IMR-90 (cell line): Measurements from ENCODE around the gene RPP40. TPM values are rescaled to one million over a fixed set of nuclear protein-coding genes. Genes with fewer than 3 reads are reported as not detected.

Source experiments
- ATAC-seq: fragments of 200-7000 bp; cut with Tn5 transposase; 2 replicates; pipeline ENCODE4 v1.9.1; 2020; ENCODE audit warnings: low read depth, mild to moderate bottlenecking, moderate library complexity
- BruUV-seq: library from RNA; stranded (reverse); fragments of 400-500 nt; replicated peaks from 2 replicates; lab custom pipeline; 2021; lab: Mats Ljungman, UMichigan
- CTCF ChIA-PET: fragments of 300-600 bp; formaldehyde crosslinking; extraction: SDS; loops from one replicate; lab custom pipeline; 2021; ENCODE audit warnings: antibody characterized with exemption; lab: Yijun Ruan, JAX
- POLR2A ChIA-PET: fragments of 300-600 bp; sonication (Branson Sonifier 250); formaldehyde crosslinking; loops from one replicate; lab custom pipeline; 2022; ENCODE audit warnings: antibody characterized with exemption; ENCODE audit not compliant: unreplicated experiment; lab: Charles Lee
- DNase-seq: peaks from one replicate; pipeline ENCODE4 v3.0.0; 2013
- H2AFZ ChIP-seq: replicated peaks from 2 replicates; pipeline ENCODE3; 2013; ENCODE audit warnings: low read length, mild to moderate bottlenecking; ENCODE audit not compliant: poor library complexity
- H2AK5ac ChIP-seq: 2 replicates; pipeline ENCODE4 v1.6.1; 2013; ENCODE audit warnings: low read depth, low read length, inconsistent platforms
- H2AK9ac ChIP-seq: replicated peaks from 2 replicates; pipeline ENCODE3; 2013; ENCODE audit warnings: mild to moderate bottlenecking, low read depth, low read length, moderate library complexity; ENCODE audit not compliant: poor library complexity
- H2BK120ac ChIP-seq: 2 replicates; pipeline ENCODE4 v1.6.1; 2013; ENCODE audit warnings: low read depth, low read length, inconsistent platforms
- H2BK15ac ChIP-seq: 3 replicates; pipeline ENCODE4 v1.6.1; 2013; ENCODE audit warnings: low read depth, low read length, inconsistent platforms
- H2BK20ac ChIP-seq: 2 replicates; pipeline ENCODE4 v1.6.1; 2013; ENCODE audit warnings: low read depth, mild to moderate bottlenecking, inconsistent platforms, low read length, moderate library complexity
- H2BK5ac ChIP-seq: 2 replicates; pipeline ENCODE4 v1.6.1; 2013; ENCODE audit warnings: mild to moderate bottlenecking, low read depth, low read length, inconsistent platforms; ENCODE audit not compliant: poor library complexity, severe bottlenecking
- H3K14ac ChIP-seq: replicated peaks from 2 replicates; pipeline ENCODE4 v1.6.1; 2013; ENCODE audit warnings: low read depth, low read length, inconsistent platforms
- H3K18ac ChIP-seq: 2 replicates; pipeline ENCODE4 v1.6.1; 2013; ENCODE audit warnings: low read depth, low read length, control low read depth
- H3K23ac ChIP-seq: 2 replicates; pipeline ENCODE4 v1.6.1; 2013; ENCODE audit warnings: low read depth, low read length, inconsistent platforms
- H3K27ac ChIP-seq: 2 replicates; pipeline ENCODE4 v1.5.1; 2013; ENCODE audit warnings: mild to moderate bottlenecking, control low read depth, low read length; ENCODE audit not compliant: insufficient read depth
- H3K27me3 ChIP-seq: 2 replicates; pipeline ENCODE4 v1.6.1; 2013; ENCODE audit warnings: low read length; ENCODE audit not compliant: control insufficient read depth, insufficient read depth
- H3K36me3 ChIP-seq: 2 replicates; pipeline ENCODE4 v1.6.1; 2013; ENCODE audit warnings: low read length, mixed read lengths; ENCODE audit not compliant: control insufficient read depth, insufficient read depth
- H3K4ac ChIP-seq: 2 replicates; pipeline ENCODE4 v1.6.1; 2013; ENCODE audit warnings: low read depth, low read length, inconsistent platforms
- H3K4me1 ChIP-seq: 2 replicates; pipeline ENCODE4 v1.6.1; 2013; ENCODE audit warnings: low read length, mixed read lengths; ENCODE audit not compliant: control insufficient read depth, insufficient read depth
- H3K4me2 ChIP-seq: 2 replicates; pipeline ENCODE4 v1.6.1; 2013; ENCODE audit warnings: low read depth, mild to moderate bottlenecking, control low read depth, low read length, moderate library complexity
- H3K4me3 ChIP-seq: 2 replicates; pipeline ENCODE4 v1.5.1; 2013; ENCODE audit warnings: low read depth, mild to moderate bottlenecking, control low read depth, low read length, moderate library complexity; ENCODE audit not compliant: insufficient read depth
- H3K56ac ChIP-seq: 2 replicates; pipeline ENCODE4 v1.6.1; 2013; ENCODE audit warnings: low read length, inconsistent platforms; ENCODE audit not compliant: insufficient read depth; ENCODE audit errors: extremely low read depth
- H3K79me1 ChIP-seq, 2 experiments: 2 replicates each; pipeline ENCODE4 v1.6.1; 2013; ENCODE audit warnings: low read length in 2 of 2, inconsistent platforms in 1 of 2, low read depth in 1 of 2
- H3K9ac ChIP-seq: 2 replicates; pipeline ENCODE4 v1.6.1; 2013; ENCODE audit warnings: low read depth, low read length, control low read depth
- H3K9me1 ChIP-seq: 2 replicates; pipeline ENCODE4 v1.6.1; 2013; ENCODE audit warnings: low read length, inconsistent platforms; ENCODE audit not compliant: insufficient read depth
- H3K9me3 ChIP-seq: 2 replicates; pipeline ENCODE4 v1.6.1; 2013; ENCODE audit warnings: low read length; ENCODE audit not compliant: control insufficient read depth, insufficient read depth
- H4K20me1 ChIP-seq: 2 replicates; pipeline ENCODE4 v1.6.1; 2013; ENCODE audit warnings: low read length, inconsistent platforms; ENCODE audit not compliant: insufficient read depth
- H4K5ac ChIP-seq: 2 replicates; pipeline ENCODE4 v1.6.1; 2013; ENCODE audit warnings: mild to moderate bottlenecking, low read depth, low read length, control low read depth
- H4K8ac ChIP-seq, 2 experiments: 2 replicates each; pipeline ENCODE4 v1.6.1; 2013; ENCODE audit warnings: low read depth in 2 of 2, low read length in 2 of 2, control low read depth in 1 of 2, inconsistent platforms in 1 of 2
- H4K91ac ChIP-seq: 2 replicates; pipeline ENCODE4 v1.6.1; 2013; ENCODE audit warnings: low read depth, low read length, inconsistent platforms; ENCODE audit not compliant: insufficient read depth
- BHLHE40 ChIP-seq: fragments of 150-350 bp; IDR thresholded peaks from 2 replicates; pipeline ENCODE4 v1.6.1; 2016; ENCODE audit warnings: mild to moderate bottlenecking, low read depth, low read length
- CEBPB ChIP-seq: IDR thresholded peaks from 2 replicates; pipeline ENCODE4 v1.6.1; 2012; ENCODE audit warnings: low read depth, low read length, improper control_type of control experiment
- CHD1 ChIP-seq: IDR thresholded peaks from 2 replicates; pipeline ENCODE4 v1.6.1; 2012; ENCODE audit warnings: low read depth, low read length, improper control_type of control experiment
- ELK1 ChIP-seq: fragments of 150-350 bp; IDR thresholded peaks from 2 replicates; pipeline ENCODE4 v1.6.1; 2016; ENCODE audit warnings: low read depth, mild to moderate bottlenecking, low read length, moderate library complexity, borderline replicate concordance
- FOS ChIP-seq: fragments of 150-350 bp; IDR thresholded peaks from 2 replicates; pipeline ENCODE4 v1.6.1; 2016; ENCODE audit warnings: low read depth, low read length
- MAFK ChIP-seq: IDR thresholded peaks from 2 replicates; pipeline ENCODE4 v1.6.1; 2012; ENCODE audit warnings: low read depth, low read length, improper control_type of control experiment
- MAZ ChIP-seq: IDR thresholded peaks from 2 replicates; pipeline ENCODE4 v1.6.1; 2012; ENCODE audit warnings: low read depth, mild to moderate bottlenecking, low read length, improper control_type of control experiment, moderate library complexity, borderline replicate concordance
- MXI1 ChIP-seq: IDR thresholded peaks from 2 replicates; pipeline ENCODE4 v1.6.1; 2012; ENCODE audit warnings: low read depth, mild to moderate bottlenecking, low read length, moderate library complexity, borderline replicate concordance
- NFE2L2 ChIP-seq: fragments of 150-350 bp; IDR thresholded peaks from 2 replicates; pipeline ENCODE4 v1.6.1; 2016; ENCODE audit warnings: low read depth, mild to moderate bottlenecking, low read length
- POLR2A ChIP-seq: IDR thresholded peaks from 2 replicates; pipeline ENCODE4 v1.6.1; 2012; ENCODE audit warnings: mild to moderate bottlenecking, low read depth, low read length
- RAD21 ChIP-seq: IDR thresholded peaks from 2 replicates; pipeline ENCODE4 v1.6.1; 2012; ENCODE audit warnings: low read length, improper control_type of control experiment
- RCOR1 ChIP-seq: IDR thresholded peaks from 2 replicates; pipeline ENCODE4 v1.6.1; 2012; ENCODE audit warnings: mild to moderate bottlenecking, low read length, improper control_type of control experiment; ENCODE audit not compliant: insufficient replicate concordance
- RFX5 ChIP-seq: IDR thresholded peaks from 2 replicates; pipeline ENCODE4 v1.8.0; 2012; ENCODE audit warnings: low read depth, mild to moderate bottlenecking, low read length, moderate library complexity
- SMC3 ChIP-seq: fragments of 150-350 bp; IDR thresholded peaks from 2 replicates; pipeline ENCODE4 v1.6.1; 2016; ENCODE audit warnings: low read depth, mild to moderate bottlenecking, antibody characterized with exemption, low read length, moderate library complexity
- USF2 ChIP-seq: fragments of 150-350 bp; IDR thresholded peaks from 2 replicates; pipeline ENCODE4 v1.6.1; 2017; ENCODE audit warnings: mild to moderate bottlenecking, antibody characterized with exemption, low read length, low read depth
- WGBS, 2 experiments: methylation state at CpG; one replicate each; pipeline versions ENCODE4 v1.1.5 to v1.1.7; 2013; ENCODE audit warnings: missing lambda C conversion rate in 2 of 2; ENCODE audit not compliant: insufficient read length in 1 of 2; ENCODE audit errors: extremely low coverage in 2 of 2; 5-methylcytosine and 5-hydroxymethylcytosine counted together
- dilution Hi-C: fragments of 300-500 bp; cut with HindIII; formaldehyde crosslinking; loops from one replicate; pipeline ENCODE4 v1.14.3; 2018; ENCODE audit warnings: low sequenced_read_pairs; ENCODE audit not compliant: unreplicated experiment
- in situ Hi-C: fragments of 300-500 bp; cut with MboI; formaldehyde crosslinking; loops from 3 replicates; pipeline ENCODE4 v1.14.3; 2019; ENCODE audit warnings: low sequenced_read_pairs, inconsistent platforms, mixed read lengths
- intact Hi-C: fragments of 100-400 bp; cut with micrococcal nuclease; formaldehyde crosslinking; loops from 2 replicates; pipeline ENCODE4 v1.10.0; 2022
- polyA plus RNA-seq, 3 experiments: library from polyadenylated mRNA; depleted of rRNA; stranded (reverse); fragments of >200 nt; gene quantifications; 2 replicates each; pipeline ENCODE4 v1.2.3, GENCODE V29; 2012; ENCODE audit warnings: low replicate concordance in 1 of 3
- total RNA-seq: library from RNA; depleted of rRNA; stranded (reverse); fragments of >200 nt; gene quantifications from 2 replicates; pipeline ENCODE4 v1.2.3, GENCODE V29; 2012
- TF ChIP-seq, protein P1 (sequence below): conservative IDR thresholded peaks from 2 replicates; pipeline ENCODE4 v1.5.1; 2012; ENCODE audit warnings: mild to moderate bottlenecking, low read depth, low read length, improper control_type of control experiment

The RPP40 gene
- total and polyA plus RNA-seq, 2 of the 4 experiments (the other 2 are of a cell fraction): 8.1 to 22.2 TPM

DNA sequence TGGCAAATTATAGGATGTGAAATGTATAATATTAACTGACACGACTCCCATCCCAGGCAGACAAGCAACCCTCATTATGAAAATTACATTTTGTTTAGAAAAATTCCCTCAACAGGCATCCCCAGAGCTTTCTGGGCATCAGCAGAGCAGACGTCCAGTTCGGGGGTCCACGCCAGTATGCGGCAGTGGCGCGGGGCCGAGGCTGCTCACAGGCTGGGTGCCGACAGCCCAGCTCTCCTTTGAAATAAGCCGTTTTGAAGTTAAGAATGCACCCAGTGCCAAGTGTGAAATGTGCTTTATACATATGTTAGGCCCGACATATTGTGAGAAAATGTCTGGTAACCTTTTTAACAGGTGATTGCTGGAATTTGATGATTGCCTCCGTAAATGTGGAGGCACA, 50.4 kb downstream of the RPP40 start:
- Histone ChIP-seq H3K56ac (no peak overlapping the region), H3K36me3 (peaks cover 25% of the 10 kb centered on the region), H3K9me3 (no peaks in the 10 kb centered on the region), H3K9ac (no peak overlapping the region), H2BK15ac (no peak overlapping the region), H4K5ac (no peak overlapping the region), H2AK9ac (no peak overlapping the region), H3K4ac (no peak overlapping the region), H3K14ac (no peak overlapping the region), H2BK5ac (no peak overlapping the region), H4K20me1 (0 out of 2 replicates have a peak, but pooled peaks cover 3% of the 10 kb centered on the region), H3K9me1 (no peaks in the 10 kb centered on the region; the same call in 1 of the 2 replicates), H3K27ac (no peak overlapping the region), H4K8ac (no peak overlapping the region), H2AK5ac (no peak overlapping the region), H3K18ac (no peak overlapping the region), H2AFZ (no peak overlapping the region), H3K4me3 (no peak overlapping the region), H3K23ac (no peak overlapping the region), H3K4me2 (no peak overlapping the region), H4K91ac (no peak overlapping the region), H2BK120ac (no peak overlapping the region), H3K4me1 (no peaks in the 10 kb centered on the region), H3K79me1 (peaks cover 0 to 10% of the 10 kb centered on the region in 2 experiments; a peak in 2 of 4 replicates), H2BK20ac (no peak overlapping the region), H3K27me3 (no peaks in the 10 kb centered on the region)
- ATAC-seq (no peak), DNase-seq (no peak)
- WGBS, 2 experiments: 97% methylated on average over 10 of the region's 12 CpGs; no CpG with 5 or more reads in 1 of the 2 experiments
- BruUV-seq: no TSS peak
- in situ Hi-C loops (no loop called here), dilution Hi-C loops (no loop called here), intact Hi-C loops (no loop called here)
- no peak for TF ChIP-seq MXI1
- TF ChIP-seq CHD1: no peak
- no peak for TF ChIP-seq ELK1
- no peak for TF ChIP-seq BHLHE40
- no peak for TF ChIP-seq SMC3
- no peak for TF ChIP-seq MAZ
- no peak for TF ChIP-seq RCOR1
- TF ChIP-seq POLR2A: no peak
- no peak for TF ChIP-seq MAFK
- no peak for TF ChIP-seq NFE2L2
- TF ChIP-seq, protein P1, sequence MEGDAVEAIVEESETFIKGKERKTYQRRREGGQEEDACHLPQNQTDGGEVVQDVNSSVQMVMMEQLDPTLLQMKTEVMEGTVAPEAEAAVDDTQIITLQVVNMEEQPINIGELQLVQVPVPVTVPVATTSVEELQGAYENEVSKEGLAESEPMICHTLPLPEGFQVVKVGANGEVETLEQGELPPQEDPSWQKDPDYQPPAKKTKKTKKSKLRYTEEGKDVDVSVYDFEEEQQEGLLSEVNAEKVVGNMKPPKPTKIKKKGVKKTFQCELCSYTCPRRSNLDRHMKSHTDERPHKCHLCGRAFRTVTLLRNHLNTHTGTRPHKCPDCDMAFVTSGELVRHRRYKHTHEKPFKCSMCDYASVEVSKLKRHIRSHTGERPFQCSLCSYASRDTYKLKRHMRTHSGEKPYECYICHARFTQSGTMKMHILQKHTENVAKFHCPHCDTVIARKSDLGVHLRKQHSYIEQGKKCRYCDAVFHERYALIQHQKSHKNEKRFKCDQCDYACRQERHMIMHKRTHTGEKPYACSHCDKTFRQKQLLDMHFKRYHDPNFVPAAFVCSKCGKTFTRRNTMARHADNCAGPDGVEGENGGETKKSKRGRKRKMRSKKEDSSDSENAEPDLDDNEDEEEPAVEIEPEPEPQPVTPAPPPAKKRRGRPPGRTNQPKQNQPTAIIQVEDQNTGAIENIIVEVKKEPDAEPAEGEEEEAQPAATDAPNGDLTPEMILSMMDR: no peak
- TF ChIP-seq FOS: no peak
- TF ChIP-seq CEBPB: no peak
- TF ChIP-seq RFX5: no peak
- TF ChIP-seq USF2: no peak
- TF ChIP-seq RAD21: no peak
- ChIA-PET CTCF (no interaction called here), POLR2A (no interaction called here)
